Common myeloid progenitor, CD34-positive (primary cell): ENCODE data around the gene CD86. TPM values are rescaled to one million over a fixed set of nuclear protein-coding genes. Genes with fewer than 3 reads are reported as not detected.

Experiments
- CTCF ChIA-PET: fragments of 350-600 bp; sonication (Branson Sonifier 250); formaldehyde crosslinking; loops from one replicate; lab custom pipeline; 2021; ENCODE audit warnings: antibody characterized with exemption; lab: Charles Lee
- POLR2A ChIA-PET: fragments of 350-600 bp; sonication (Branson Sonifier 250); formaldehyde crosslinking; loops from one replicate; lab custom pipeline; 2021; ENCODE audit warnings: antibody characterized with exemption; lab: Charles Lee
- DNase-seq, 3 donors: peaks; one replicate each; pipeline versions ENCODE4 v3.0.0 to v3.0.0-alpha.2; 2013
- H3K27ac ChIP-seq, 2 experiments: 1 replicate in 1 of 2; 2 replicates in 1 of 2; pipeline ENCODE4 v1.7.0; 2013; ENCODE audit warnings: inconsistent platforms in 2 of 2, low read length in 2 of 2, mild to moderate bottlenecking in 2 of 2, low read depth in 1 of 2, moderate library complexity in 1 of 2; ENCODE audit not compliant: severe bottlenecking in 2 of 2, insufficient read depth in 1 of 2, poor library complexity in 1 of 2
- H3K27me3 ChIP-seq, 5 experiments: replicated peaks in 2 of 5; 1 replicate in 3 of 5; 2 replicates in 2 of 5; pipeline versions ENCODE4 v1.6.1 to v1.7.0; 2013; ENCODE audit warnings: low read length in 4 of 5, mild to moderate bottlenecking in 2 of 5, moderate library complexity in 2 of 5, inconsistent platforms in 1 of 5; ENCODE audit not compliant: insufficient read depth in 5 of 5, control insufficient read depth in 4 of 5
- H3K36me3 ChIP-seq, 4 experiments: 1 replicate in 2 of 4; 2 replicates in 2 of 4; pipeline versions ENCODE4 v1.6.1 to v1.7.0; 2013; ENCODE audit warnings: low read length in 3 of 4, control low read depth in 1 of 4, mild to moderate bottlenecking in 1 of 4; ENCODE audit not compliant: control insufficient read depth in 4 of 4, insufficient read depth in 4 of 4
- H3K4me1 ChIP-seq, 4 experiments: 1 replicate in 3 of 4; 2 replicates in 1 of 4; pipeline versions ENCODE4 v1.6.1 to v1.7.1; 2013; ENCODE audit warnings: low read length in 3 of 4, mild to moderate bottlenecking in 3 of 4, control low read depth in 1 of 4, inconsistent platforms in 1 of 4, moderate library complexity in 1 of 4; ENCODE audit not compliant: control insufficient read depth in 4 of 4, insufficient read depth in 4 of 4; ENCODE audit errors: control extremely low read depth in 1 of 4
- H3K4me3 ChIP-seq, 7 experiments: 1 replicate in 4 of 7; 2 replicates in 3 of 7; pipeline versions ENCODE4 v1.5.1 to v1.7.0; 2013; ENCODE audit warnings: mild to moderate bottlenecking in 7 of 7, low read length in 6 of 7, moderate library complexity in 6 of 7, inconsistent platforms in 2 of 7, low read depth in 2 of 7, control low read depth in 1 of 7; ENCODE audit not compliant: insufficient read depth in 4 of 7, control insufficient read depth in 1 of 7; ENCODE audit errors: extremely low read depth in 1 of 7
- H3K9me3 ChIP-seq, 5 experiments: 1 replicate in 4 of 5; 2 replicates in 1 of 5; pipeline versions ENCODE4 v1.6.1 to v1.7.1; 2013; ENCODE audit warnings: low read length in 4 of 5, mild to moderate bottlenecking in 2 of 5, inconsistent platforms in 1 of 5, low read depth in 1 of 5, moderate library complexity in 1 of 5; ENCODE audit not compliant: control insufficient read depth in 4 of 5, insufficient read depth in 2 of 5; ENCODE audit errors: control extremely low read depth in 1 of 5
- WGBS: methylation state at CpG from one replicate; pipeline ENCODE4 v1.1.5; 2013; ENCODE audit not compliant: insufficient coverage; 5-methylcytosine and 5-hydroxymethylcytosine counted together
- polyA plus RNA-seq: library from polyadenylated mRNA; unstranded; fragments of 120-200 nt; gene quantifications from one replicate; pipeline ENCODE4 v1.2.1, GENCODE V29; 2013

The CD86 gene, protein sequence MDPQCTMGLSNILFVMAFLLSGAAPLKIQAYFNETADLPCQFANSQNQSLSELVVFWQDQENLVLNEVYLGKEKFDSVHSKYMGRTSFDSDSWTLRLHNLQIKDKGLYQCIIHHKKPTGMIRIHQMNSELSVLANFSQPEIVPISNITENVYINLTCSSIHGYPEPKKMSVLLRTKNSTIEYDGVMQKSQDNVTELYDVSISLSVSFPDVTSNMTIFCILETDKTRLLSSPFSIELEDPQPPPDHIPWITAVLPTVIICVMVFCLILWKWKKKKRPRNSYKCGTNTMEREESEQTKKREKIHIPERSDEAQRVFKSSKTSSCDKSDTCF
- polyA plus RNA-seq = 0.61 TPM

- Histone ChIP-seq H3K9me3 (no peaks in the 10 kb centered on the region), H3K27me3 (no peaks in the 10 kb centered on the region), H3K27ac (no peak within 1 kb of the TSS), H3K4me3 (peak within 1 kb of the TSS in 4 of 7 experiments; percentile 23 to 61 (median 34)), H3K4me1 (peaks cover 0 to 24% (median 8%) of the 10 kb centered on the region in 4 experiments), H3K36me3 (no peaks in the 10 kb centered on the region)
- peak; percentile 18 to 81 (median 78) for DNase-seq
- POLR2A ChIA-PET = no interaction called here
- WGBS = 0% methylated on average over 2 of the region's 3 CpGs
- CTCF ChIA-PET = no interaction called here
Observed at GRCh38 chr3:122055215-122055614, at the start of gene CD86. TSS of gene CD86 (plus strand) at chr3:122055362. CDS start at chr3:122055490, 128 bp downstream.

DNA sequence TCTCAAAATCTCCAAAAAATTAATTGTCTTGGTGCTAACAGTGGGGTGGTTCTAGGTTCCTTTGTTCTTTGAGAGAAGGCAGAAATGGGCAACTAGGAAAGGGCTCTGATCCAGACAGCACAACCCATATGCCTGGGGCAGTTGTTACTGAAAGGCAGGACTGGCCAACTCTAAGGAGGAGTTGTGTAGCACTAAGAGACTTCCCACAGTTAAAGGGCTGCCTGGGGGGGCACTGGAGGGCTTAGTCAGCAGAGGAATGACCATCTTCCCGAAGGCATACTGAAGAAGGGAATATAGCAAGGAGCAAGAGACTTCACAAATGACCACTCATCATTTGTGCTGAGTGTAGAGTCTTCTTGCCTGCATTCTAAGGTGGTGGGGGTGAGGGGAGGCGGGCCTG, 48.9 kb upstream of the CD86 start:
- WGBS = 100% methylated on average over 1 of the region's 2 CpGs
- CTCF ChIA-PET = interaction anchor here (1.0 kb wide), 2 partner anchors 11 to 19 kb away, joined by 3 read pairs; no protein-coding TSS in a partner anchor

GRCh38 chr3:122008166-122008565, 47.0 kb upstream of the CD86 start:
- Histone ChIP-seq H3K27ac (no peak overlapping the region), H3K4me3 (no peak overlapping the region), H3K27me3 (no peaks in the 10 kb centered on the region), H3K4me1 (peaks cover 4 to 16% (median 12%) of the 10 kb centered on the region in 4 experiments), H3K9me3 (no peaks in the 10 kb centered on the region), H3K36me3 (no peaks in the 10 kb centered on the region)
- ChIA-PET POLR2A (no interaction called here), CTCF (no interaction called here)
- DNase-seq = no peak
- WGBS = no CpG with 5 or more reads among the region's 2 CpGs

More for the DNA sequence above, 48.9 kb upstream of the CD86 start:
- Histone ChIP-seq H3K36me3 (no peaks in the 10 kb centered on the region), H3K27ac (no peak overlapping the region), H3K9me3 (no peaks in the 10 kb centered on the region), H3K27me3 (no peaks in the 10 kb centered on the region), H3K4me1 (peaks cover 8 to 23% (median 19%) of the 10 kb centered on the region in 4 experiments), H3K4me3 (no peak overlapping the region)
- no peak for DNase-seq
- POLR2A ChIA-PET = no interaction called here

DNA sequence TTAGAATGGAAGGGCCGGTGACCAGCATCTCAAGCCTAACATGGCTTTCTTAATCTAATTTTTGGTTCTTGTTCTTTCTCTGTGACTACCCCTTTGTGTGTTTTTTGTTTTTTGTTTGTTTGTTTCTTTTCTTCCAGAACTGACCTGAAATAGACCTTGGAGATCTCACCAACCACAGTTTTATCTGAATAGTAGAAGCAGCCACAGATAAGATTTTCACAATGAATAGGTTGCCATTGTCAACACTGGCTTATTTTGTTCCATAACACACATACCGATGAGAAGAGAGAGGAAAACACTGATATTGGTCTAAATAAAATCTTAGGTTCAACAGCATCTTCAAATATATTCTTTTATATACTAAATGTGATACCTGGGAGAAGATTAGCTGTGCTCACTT, 44.7 kb upstream of the CD86 start:
- Histone ChIP-seq H3K36me3 (no peaks in the 10 kb centered on the region), H3K27me3 (no peaks in the 10 kb centered on the region), H3K4me3 (no peak overlapping the region), H3K27ac (no peak overlapping the region), H3K9me3 (no peaks in the 10 kb centered on the region), H3K4me1 (no peaks in the 10 kb centered on the region)
- no peak for DNase-seq
- 100% methylated on average over 1 of the region's 2 CpGs for WGBS
- ChIA-PET POLR2A (no interaction called here), CTCF (interaction anchor here (1.1 to 1.2 kb wide), 2 partner anchors 15 to 89 kb away, joined by 3 read pairs; no protein-coding TSS in a partner anchor)

DNA sequence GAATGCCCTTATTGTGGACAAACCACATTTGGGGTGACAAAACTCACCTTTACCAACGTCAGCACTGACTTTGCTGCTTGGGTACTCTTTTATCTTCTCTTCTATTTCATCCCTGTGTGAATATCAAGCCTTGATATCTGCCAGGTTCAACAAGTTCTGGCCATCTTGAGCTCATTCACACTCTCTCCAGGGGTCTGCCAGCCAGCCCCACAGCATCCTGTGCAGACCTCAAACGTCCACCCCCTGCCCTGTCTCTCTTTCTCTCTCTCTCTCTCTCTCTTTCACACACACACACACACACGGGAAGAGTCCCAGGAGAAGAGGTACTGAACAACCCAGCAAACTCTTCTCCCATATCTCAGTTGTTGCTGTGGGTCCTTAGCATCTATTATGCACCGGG, 43.8 kb upstream of the CD86 start:
- CTCF ChIA-PET = interaction anchor here (0.9 kb wide), 1 partner anchor 13 kb away, joined by 4 read pairs; no protein-coding TSS in a partner anchor
- WGBS = 84% methylated on average over 3 of the region's 4 CpGs
- Histone ChIP-seq H3K36me3 (no peaks in the 10 kb centered on the region), H3K4me1 (no peaks in the 10 kb centered on the region), H3K4me3 (no peak overlapping the region), H3K9me3 (peaks cover 0 to 3% (median 0%) of the 10 kb centered on the region in 5 experiments), H3K27me3 (no peaks in the 10 kb centered on the region), H3K27ac (no peak overlapping the region)
- DNase-seq = no peak
- POLR2A ChIA-PET = no interaction called here

GRCh38 chr3:122012821-122013220, 42.3 kb upstream of the CD86 start:
- ChIA-PET POLR2A (no interaction called here), CTCF (no interaction called here)
- H3K4me1 ChIP-seq = no peaks in the 10 kb centered on the region
- H3K27ac ChIP-seq = no peak overlapping the region
- no CpG with 5 or more reads among the region's 1 CpG for WGBS
- H3K27me3 ChIP-seq = no peaks in the 10 kb centered on the region
- no peak for DNase-seq
- H3K9me3 ChIP-seq = peaks cover 0 to 3% (median 0%) of the 10 kb centered on the region in 5 experiments
- H3K4me3 ChIP-seq = no peak overlapping the region
- H3K36me3 ChIP-seq = no peaks in the 10 kb centered on the region

GRCh38 chr3:122013448-122013925, 41.7 kb upstream of the CD86 start:
- H3K27me3 ChIP-seq = no peaks in the 10 kb centered on the region
- 89% methylated on average over 2 of the region's 5 CpGs for WGBS
- ChIA-PET POLR2A (no interaction called here), CTCF (no interaction called here)
- H3K27ac ChIP-seq = no peak overlapping the region
- no peaks in the 10 kb centered on the region for H3K4me1 ChIP-seq
- DNase-seq = no peak
- no peaks in the 10 kb centered on the region for H3K36me3 ChIP-seq
- H3K4me3 ChIP-seq = no peak overlapping the region
- H3K9me3 ChIP-seq = peaks cover 0 to 3% (median 0%) of the 10 kb centered on the region in 5 experiments
